Measurements from ENCODE around the gene TEKT5. TPM values are rescaled to one million over a fixed set of nuclear protein-coding genes. Genes with fewer than 3 reads are reported as not detected.

Gene TEKT5
- total RNA-seq, 2 donors from 2014 or later: 0.21 to 0.82 TPM

- DNase-seq: no peak
- Histone ChIP-seq H3K27ac (no peak overlapping the region), H3K4me1 (no peaks in the 10 kb centered on the region), H3K4me3 (no peak overlapping the region), H3K27me3 (no peaks in the 10 kb centered on the region), H3K9me3 (no peaks in the 10 kb centered on the region), H3K9ac (ENCODE audit: low read depth in 2 of 2, low read length in 2 of 2) (no peak overlapping the region), H3K36me3 (no peaks in the 10 kb centered on the region)
- TF ChIP-seq CTCF (IDR thresholded peaks at IDR 0.05): no peak
- intact Hi-C loops (cut with DNase I): no loop called here
Measured at GRCh38 chr16:10694306-10694705, 424 bp downstream of the TEKT5 start.

GRCh38 chr16:10693889-10694288 lies 841 bp downstream of the TEKT5 start:
- H3K27ac ChIP-seq: no peak overlapping the region
- no peak for TF ChIP-seq CTCF (IDR thresholded peaks at IDR 0.05)
- no peaks in the 10 kb centered on the region for H3K9me3 ChIP-seq
- no peaks in the 10 kb centered on the region for H3K27me3 ChIP-seq
- no peak overlapping the region for H3K4me3 ChIP-seq
- H3K4me1 ChIP-seq: no peaks in the 10 kb centered on the region
- no peak for DNase-seq
- no peak overlapping the region for H3K9ac ChIP-seq (ENCODE audit: low read depth in 2 of 2, low read length in 2 of 2)
- intact Hi-C loops (cut with DNase I): no loop called here
- H3K36me3 ChIP-seq: no peaks in the 10 kb centered on the region

- no peaks in the 10 kb centered on the region for H3K4me1 ChIP-seq
- no peak for TF ChIP-seq CTCF (IDR thresholded peaks at IDR 0.05)
- no peak overlapping the region for H3K4me3 ChIP-seq
- H3K9ac ChIP-seq (ENCODE audit: low read depth in 2 of 2, low read length in 2 of 2): no peak overlapping the region
- no peak for DNase-seq
- no peaks in the 10 kb centered on the region for H3K27me3 ChIP-seq
- no peak overlapping the region for H3K27ac ChIP-seq
- no peaks in the 10 kb centered on the region for H3K36me3 ChIP-seq
- H3K9me3 ChIP-seq: no peaks in the 10 kb centered on the region
- intact Hi-C loops (cut with DNase I): no loop called here
Measured at GRCh38 chr16:10692470-10692869, 2.3 kb downstream of the TEKT5 start.

- H3K27ac ChIP-seq: no peak overlapping the region
- no peaks in the 10 kb centered on the region for H3K36me3 ChIP-seq
Measured at GRCh38 chr16:10688726-10689125, 6.0 kb downstream of the TEKT5 start.

GRCh38 chr16:10688291-10688690 lies 6.4 kb downstream of the TEKT5 start:
- intact Hi-C loops (cut with DNase I): no loop called here
- H3K9ac ChIP-seq (ENCODE audit: low read depth in 2 of 2, low read length in 2 of 2): peak overlapping the region in 1 of 2 donors; percentile 34
- H3K4me3 ChIP-seq: no peak overlapping the region

More at GRCh38 chr16:10688726-10689125, 6.0 kb downstream of the TEKT5 start:
- no peak for DNase-seq
- Histone ChIP-seq H3K9ac (ENCODE audit: low read depth in 2 of 2, low read length in 2 of 2) (peak overlapping the region in 1 of 2 donors; percentile 34), H3K9me3 (no peaks in the 10 kb centered on the region), H3K27me3 (no peaks in the 10 kb centered on the region), H3K4me1 (no peaks in the 10 kb centered on the region), H3K4me3 (no peak overlapping the region)
- TF ChIP-seq CTCF (IDR thresholded peaks at IDR 0.05): no peak
- intact Hi-C loops (cut with DNase I): no loop called here

More at GRCh38 chr16:10688291-10688690, 6.4 kb downstream of the TEKT5 start:
- DNase-seq: peak; percentile 72
- H3K36me3 ChIP-seq: no peaks in the 10 kb centered on the region
- H3K27ac ChIP-seq: no peak overlapping the region
- no peak for TF ChIP-seq CTCF (IDR thresholded peaks at IDR 0.05)
- H3K4me1 ChIP-seq: no peaks in the 10 kb centered on the region
- no peaks in the 10 kb centered on the region for H3K27me3 ChIP-seq
- H3K9me3 ChIP-seq: no peaks in the 10 kb centered on the region

Measured in colonic mucosa (tissue), 4 donors.